Activated CD4-positive, alpha-beta T cell treated with anti-CD3 and anti-CD28 coated beads, Interleukin-2, amount 50 U/mL, for 24 hours (primary cell): ENCODE results near the gene ABL1.

Experiments
- DNase-seq, 2 donors: peaks; one replicate each; pipeline ENCODE4 v3.0.0-alpha.2; 2020; ENCODE audit warnings: low read depth in 1 of 2, low spot score in 1 of 2

Gene ABL1

DNA sequence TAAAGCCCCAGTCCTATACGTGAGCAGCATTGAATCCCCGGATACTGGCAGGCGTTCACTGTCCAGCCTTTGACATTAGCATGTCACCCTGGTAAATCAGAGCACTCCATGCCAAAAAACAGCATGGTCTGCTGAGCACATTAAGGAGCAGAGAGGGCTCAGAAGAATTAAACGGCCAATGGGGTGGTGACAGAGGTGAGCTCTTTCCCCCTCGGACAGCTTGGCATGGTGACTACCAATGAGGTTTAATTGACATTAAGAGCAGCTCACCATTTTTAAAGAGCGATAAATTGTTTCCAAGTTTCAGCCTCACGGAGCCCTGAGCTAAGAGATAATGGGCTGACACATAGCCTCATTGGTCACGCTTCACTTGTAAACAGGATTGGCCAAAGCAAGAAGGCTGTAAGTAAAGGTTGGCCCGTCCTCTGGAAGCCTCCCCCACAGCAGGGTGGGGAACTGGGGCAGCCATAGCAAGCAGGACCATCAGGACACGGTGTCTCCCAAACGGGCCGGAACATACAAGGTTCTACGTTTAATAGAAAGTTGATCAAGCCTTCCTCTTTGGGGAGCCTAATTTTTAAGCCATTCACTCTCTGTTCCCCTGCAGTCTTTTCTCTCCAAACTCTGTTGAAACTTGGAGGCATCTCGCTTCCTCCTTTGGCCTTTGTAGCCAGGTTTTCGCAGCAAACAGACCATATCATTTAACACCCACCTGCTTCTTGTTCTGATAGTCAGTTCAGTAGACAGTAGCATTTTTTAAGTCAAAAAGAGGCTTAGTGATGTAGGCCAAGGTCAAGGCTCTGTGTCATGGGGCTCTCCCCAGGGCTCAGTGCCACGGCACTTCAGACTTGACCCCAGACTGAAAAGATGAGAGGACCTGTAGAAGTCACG lies 35.7 kb downstream of the ABL1 start:
- no peak for DNase-seq

DNA sequence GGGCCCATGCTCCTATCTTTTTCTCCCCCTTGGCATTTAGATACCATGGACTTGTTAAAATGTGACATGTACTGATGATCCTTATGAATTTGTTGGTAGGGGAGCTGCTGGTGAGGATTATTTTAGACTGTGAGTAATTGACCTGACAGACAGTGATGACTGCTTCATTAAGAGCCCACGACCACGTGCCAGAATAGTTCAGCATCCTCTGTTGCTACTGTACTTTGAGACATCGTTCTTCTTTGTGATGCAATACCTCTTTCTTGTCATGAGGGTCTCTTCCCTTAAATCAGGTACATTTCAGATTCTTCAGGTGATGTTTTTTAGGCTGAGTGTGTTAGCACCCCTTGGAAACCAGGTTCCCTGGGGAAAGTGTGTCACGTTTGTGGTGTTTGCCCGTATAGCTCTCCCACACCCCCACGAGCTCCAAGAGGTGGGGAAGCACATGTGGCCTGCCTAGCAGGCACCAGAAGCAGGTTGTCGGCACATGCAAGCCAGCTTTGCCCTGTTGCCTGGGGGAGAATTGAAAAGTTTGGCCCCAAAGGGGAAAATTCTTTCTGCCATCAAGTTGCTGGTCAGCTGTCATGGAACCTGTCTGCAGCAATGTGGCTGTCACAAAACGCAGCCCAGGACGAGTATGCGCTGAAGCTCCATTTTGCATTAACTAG lies 36.5 kb downstream of the ABL1 start:
- DNase-seq: no peak

DNA sequence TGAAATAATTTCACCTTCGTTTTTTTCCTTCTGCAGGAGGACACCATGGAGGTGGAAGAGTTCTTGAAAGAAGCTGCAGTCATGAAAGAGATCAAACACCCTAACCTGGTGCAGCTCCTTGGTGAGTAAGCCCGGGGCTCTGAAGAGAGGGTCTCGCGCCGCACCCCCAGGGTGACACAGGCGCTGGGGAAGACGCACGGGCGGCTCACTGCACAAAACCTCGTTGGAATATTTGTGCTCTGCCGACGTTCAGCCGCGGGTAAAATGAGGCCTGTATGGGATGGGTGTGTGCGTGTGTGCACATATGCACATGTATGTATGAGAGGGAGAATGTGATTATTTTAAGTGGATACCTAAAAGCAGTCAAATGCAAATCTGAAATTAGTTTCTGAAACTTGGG lies 37.0 kb downstream of the ABL1 start:
- no peak for DNase-seq

DNA sequence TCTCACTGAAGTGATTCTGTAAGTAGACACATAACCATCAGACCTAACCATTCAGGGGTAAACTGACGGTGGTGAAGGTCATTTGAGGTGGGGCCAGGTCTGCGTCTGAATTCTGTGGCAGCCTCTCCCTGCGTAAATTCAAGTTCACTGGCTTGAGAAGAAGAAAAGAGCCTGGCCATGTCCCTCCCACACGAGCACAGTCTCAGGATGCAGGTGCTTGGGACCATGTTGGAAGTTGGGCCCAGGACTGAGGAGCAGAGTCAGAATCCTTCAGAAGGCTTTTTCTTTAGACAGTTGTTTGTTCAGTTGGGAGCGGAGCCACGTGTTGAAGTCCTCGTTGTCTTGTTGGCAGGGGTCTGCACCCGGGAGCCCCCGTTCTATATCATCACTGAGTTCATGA lies 37.5 kb downstream of the ABL1 start:
- no peak for DNase-seq

DNA sequence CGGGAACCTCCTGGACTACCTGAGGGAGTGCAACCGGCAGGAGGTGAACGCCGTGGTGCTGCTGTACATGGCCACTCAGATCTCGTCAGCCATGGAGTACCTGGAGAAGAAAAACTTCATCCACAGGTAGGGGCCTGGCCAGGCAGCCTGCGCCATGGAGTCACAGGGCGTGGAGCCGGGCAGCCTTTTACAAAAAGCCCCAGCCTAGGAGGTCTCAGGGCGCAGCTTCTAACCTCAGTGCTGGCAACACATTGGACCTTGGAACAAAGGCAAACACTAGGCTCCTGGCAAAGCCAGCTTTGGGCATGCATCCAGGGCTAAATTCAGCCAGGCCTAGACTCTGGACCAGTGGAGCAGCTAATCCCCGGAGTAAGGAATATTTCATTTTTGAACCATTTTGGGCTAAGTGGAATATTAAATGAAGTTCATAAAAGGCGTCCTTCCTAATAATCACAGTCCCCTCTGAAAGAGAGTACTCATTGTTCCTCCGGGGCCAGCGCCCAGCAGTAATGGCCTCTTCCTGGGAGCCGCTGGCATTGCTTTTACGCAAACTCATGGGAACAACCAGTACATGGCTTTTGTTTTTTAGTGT lies 38.0 kb downstream of the ABL1 start:
- DNase-seq: no peak

DNA sequence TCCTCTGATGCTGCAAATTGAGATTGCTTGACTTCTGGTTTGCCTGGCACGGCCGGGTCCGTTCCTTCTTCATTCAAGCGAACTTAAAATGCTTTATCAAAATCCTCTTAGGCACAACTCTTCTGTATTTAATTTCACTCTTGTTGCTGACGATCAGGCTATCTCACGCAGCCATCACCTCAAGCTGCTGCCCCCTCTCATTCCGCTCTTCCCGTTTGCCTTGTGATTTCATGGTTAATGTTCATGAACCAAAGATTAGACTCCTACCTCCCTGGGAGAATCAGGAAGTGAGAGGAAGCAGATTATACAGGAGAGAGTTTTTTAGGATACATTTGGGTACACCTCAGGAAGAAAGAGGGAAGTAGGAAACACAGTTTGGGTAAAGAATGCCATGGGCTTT lies 38.9 kb downstream of the ABL1 start:
- DNase-seq: no peak

DNA sequence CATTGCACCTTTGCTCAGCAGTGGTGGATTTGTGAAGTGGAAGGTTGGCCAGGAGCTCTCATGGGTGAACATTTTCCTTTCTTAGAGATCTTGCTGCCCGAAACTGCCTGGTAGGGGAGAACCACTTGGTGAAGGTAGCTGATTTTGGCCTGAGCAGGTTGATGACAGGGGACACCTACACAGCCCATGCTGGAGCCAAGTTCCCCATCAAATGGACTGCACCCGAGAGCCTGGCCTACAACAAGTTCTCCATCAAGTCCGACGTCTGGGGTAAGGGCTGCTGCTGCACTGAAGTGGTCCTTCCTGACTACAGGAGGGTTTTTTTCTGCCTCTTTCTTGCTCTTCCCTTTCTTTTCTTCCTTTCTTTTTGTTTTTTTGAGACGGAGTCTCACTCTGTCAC lies 39.7 kb downstream of the ABL1 start:
- no peak for DNase-seq

DNA sequence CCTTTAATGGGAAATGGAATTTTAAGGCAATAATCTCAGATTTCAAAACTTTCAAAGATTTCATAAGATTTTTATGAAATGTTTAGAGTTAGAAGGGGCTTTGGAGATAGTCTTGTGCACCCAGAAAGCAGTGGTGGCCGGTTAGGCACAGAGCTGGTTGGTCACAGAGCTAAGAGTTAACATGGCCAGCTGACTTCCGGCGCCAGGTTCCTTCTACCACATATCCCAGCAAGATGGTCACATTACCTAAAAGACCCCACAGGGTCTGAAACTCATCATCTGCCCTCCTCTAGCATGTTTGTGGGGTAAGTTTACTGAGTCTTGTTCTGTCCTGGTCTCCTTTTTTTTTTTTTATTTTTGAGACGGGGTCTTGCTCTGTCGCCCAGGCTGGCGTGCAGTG lies 42.2 kb downstream of the ABL1 start:
- DNase-seq: no peak

DNA sequence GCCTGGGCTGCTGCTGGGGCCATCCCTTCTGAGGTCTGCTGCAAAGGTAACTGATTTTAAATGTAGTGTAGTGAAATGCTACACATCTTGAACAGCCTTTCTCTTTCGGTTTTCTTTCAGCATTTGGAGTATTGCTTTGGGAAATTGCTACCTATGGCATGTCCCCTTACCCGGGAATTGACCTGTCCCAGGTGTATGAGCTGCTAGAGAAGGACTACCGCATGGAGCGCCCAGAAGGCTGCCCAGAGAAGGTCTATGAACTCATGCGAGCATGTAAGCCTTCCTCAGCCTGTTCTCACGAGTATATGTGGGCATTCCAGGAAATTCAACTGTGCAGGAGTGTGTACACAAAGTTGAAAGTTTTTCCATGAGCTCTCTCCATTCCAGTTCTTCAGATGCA lies 43.2 kb downstream of the ABL1 start:
- no peak for DNase-seq

DNA sequence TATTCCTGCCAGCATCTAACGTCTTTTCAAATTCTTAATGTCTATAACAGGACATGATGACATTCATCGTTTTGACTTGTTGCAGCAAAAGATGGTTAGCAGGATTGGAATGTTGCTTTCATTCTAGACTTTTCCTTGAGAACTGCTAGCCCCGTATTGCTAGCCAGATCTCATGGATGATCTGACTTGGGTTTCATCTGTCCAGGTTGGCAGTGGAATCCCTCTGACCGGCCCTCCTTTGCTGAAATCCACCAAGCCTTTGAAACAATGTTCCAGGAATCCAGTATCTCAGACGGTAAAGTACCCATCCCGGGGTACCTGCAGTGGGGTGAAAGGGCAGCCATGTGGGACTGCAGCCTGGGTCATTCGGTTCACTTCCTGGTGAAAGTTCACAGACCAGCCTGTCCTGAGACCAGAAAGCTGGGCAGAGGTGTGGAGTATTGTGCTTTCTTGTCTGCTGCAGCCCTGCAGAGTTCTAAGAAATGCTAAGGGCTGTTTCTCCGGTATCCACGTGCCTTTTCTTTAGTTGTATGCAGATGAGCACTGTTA lies 44.9 kb downstream of the ABL1 start:
- DNase-seq: no peak

DNA sequence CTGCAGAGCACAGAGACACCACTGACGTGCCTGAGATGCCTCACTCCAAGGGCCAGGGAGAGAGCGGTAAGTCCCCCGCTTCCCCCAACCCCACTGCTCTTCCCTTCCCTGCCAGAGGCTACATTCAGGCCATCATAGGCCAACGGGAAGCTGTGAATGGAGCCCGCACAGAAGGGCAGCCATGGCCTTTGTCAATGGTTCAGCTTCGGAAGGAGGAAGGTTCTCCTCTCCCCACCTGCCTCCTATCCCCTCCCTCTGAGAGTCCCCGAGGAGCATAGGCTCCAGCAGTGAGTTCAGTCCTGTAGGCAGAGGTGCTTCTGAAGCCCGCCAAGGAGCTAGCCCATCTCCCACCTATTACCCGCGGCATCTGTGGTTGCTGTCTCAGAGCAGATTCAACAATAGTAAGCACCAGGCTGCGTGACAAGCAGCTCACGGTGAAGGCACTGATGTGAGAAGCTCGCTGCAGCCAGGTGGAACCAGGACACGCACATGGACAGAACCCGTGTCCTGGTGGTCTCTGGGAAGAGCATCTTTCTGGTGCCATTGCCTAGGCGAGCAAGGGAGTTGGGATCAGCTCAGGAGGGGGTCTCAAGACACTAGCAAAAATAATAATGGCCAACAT lies 45.7 kb downstream of the ABL1 start:
- no peak for DNase-seq

DNA sequence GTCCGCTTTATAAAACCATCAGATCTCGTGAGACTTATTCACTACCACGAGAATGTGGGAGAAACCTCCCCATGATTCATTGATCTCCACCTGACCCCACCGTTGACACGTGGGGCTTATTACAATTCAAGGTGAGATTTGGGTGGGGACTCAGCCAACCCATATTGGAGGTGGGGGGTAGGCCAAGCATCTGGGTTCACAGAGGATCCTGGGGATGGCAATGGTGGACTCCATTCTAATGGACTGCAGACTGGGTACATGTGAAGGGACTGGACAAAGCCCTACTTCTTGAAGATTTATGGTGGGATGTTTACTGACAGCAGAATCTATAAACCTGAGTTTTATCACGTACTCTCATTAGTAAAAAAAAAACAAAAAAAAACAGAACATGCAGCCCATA lies 46.5 kb downstream of the ABL1 start:
- no peak for DNase-seq

DNA sequence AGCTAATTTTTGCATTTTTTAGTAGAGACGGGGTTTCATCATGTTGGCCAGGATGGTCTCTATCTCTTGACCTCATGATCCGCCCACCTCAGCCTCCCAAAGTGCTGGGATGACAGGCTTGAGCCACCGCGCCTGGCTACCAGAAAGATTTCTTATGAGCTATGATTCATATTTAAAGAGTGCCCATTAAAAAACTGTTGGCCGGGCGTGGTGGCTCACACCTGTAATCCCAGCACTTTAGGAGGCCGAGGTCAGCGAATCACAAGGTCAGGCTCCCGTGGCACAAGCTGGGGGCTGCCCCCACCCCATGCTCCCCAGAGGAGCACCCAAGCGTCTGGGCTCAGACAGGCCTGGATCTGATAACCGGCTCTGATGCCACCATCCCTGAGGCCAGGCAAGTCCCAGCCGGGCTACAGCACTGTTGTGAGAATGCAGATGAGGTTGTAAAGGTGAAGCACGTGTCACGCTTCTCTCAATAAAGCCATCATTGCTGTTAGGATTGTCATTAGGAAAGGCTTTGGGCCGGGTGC lies 47.7 kb downstream of the ABL1 start:
- DNase-seq: no peak

DNA sequence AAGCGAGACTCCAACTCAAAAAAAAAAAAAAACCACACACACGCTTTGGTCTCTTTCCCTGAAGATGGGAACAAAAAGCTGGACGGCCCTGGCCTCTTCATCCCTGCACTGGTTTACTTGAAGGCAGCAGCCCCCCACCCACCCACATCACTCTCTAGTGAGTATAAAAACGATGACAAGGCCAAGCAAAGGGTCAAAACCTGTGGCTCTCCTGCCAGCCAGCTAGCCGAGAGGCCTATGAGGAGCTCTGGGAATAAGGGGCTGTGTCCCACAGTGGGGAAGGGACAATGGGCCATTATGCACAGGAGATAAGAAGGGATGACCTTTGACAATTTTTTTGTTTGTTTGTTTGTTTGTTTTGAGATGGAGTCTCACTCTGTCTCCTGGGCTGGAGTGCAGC lies 48.4 kb downstream of the ABL1 start:
- no peak for DNase-seq

DNA sequence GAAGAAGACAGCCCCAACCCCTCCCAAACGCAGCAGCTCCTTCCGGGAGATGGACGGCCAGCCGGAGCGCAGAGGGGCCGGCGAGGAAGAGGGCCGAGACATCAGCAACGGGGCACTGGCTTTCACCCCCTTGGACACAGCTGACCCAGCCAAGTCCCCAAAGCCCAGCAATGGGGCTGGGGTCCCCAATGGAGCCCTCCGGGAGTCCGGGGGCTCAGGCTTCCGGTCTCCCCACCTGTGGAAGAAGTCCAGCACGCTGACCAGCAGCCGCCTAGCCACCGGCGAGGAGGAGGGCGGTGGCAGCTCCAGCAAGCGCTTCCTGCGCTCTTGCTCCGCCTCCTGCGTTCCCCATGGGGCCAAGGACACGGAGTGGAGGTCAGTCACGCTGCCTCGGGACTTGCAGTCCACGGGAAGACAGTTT lies 49.1 kb downstream of the ABL1 start:
- no peak for DNase-seq

DNA sequence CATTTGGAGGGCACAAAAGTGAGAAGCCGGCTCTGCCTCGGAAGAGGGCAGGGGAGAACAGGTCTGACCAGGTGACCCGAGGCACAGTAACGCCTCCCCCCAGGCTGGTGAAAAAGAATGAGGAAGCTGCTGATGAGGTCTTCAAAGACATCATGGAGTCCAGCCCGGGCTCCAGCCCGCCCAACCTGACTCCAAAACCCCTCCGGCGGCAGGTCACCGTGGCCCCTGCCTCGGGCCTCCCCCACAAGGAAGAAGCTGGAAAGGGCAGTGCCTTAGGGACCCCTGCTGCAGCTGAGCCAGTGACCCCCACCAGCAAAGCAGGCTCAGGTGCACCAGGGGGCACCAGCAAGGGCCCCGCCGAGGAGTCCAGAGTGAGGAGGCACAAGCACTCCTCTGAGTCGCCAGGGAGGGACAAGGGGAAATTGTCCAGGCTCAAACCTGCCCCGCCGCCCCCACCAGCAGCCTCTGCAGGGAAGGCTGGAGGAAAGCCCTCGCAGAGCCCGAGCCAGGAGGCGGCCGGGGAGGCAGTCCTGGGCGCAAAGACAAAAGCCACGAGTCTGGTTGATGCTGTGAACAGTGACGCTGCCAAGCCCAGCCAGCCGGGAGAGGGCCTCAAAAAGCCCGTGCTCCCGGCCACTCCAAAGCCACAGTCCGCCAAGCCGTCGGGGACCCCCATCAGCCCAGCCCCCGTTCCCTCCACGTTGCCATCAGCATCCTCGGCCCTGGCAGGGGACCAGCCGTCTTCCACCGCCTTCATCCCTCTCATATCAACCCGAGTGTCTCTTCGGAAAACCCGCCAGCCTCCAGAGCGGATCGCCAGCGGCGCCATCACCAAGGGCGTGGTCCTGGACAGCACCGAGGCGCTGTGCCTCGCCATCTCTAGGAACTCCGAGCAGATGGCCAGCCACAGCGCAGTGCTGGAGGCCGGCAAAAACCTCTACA lies 49.8 kb downstream of the ABL1 start:
- no peak for DNase-seq

DNA sequence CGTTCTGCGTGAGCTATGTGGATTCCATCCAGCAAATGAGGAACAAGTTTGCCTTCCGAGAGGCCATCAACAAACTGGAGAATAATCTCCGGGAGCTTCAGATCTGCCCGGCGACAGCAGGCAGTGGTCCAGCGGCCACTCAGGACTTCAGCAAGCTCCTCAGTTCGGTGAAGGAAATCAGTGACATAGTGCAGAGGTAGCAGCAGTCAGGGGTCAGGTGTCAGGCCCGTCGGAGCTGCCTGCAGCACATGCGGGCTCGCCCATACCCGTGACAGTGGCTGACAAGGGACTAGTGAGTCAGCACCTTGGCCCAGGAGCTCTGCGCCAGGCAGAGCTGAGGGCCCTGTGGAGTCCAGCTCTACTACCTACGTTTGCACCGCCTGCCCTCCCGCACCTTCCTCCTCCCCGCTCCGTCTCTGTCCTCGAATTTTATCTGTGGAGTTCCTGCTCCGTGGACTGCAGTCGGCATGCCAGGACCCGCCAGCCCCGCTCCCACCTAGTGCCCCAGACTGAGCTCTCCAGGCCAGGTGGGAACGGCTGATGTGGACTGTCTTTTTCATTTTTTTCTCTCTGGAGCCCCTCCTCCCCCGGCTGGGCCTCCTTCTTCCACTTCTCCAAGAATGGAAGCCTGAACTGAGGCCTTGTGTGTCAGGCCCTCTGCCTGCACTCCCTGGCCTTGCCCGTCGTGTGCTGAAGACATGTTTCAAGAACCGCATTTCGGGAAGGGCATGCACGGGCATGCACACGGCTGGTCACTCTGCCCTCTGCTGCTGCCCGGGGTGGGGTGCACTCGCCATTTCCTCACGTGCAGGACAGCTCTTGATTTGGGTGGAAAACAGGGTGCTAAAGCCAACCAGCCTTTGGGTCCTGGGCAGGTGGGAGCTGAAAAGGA lies 50.7 kb downstream of the ABL1 start:
- DNase-seq: no peak

DNA sequence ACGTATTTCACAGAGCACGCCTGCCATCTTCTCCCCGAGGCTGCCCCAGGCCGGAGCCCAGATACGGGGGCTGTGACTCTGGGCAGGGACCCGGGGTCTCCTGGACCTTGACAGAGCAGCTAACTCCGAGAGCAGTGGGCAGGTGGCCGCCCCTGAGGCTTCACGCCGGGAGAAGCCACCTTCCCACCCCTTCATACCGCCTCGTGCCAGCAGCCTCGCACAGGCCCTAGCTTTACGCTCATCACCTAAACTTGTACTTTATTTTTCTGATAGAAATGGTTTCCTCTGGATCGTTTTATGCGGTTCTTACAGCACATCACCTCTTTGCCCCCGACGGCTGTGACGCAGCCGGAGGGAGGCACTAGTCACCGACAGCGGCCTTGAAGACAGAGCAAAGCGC lies 51.9 kb downstream of the ABL1 start:
- no peak for DNase-seq

DNA sequence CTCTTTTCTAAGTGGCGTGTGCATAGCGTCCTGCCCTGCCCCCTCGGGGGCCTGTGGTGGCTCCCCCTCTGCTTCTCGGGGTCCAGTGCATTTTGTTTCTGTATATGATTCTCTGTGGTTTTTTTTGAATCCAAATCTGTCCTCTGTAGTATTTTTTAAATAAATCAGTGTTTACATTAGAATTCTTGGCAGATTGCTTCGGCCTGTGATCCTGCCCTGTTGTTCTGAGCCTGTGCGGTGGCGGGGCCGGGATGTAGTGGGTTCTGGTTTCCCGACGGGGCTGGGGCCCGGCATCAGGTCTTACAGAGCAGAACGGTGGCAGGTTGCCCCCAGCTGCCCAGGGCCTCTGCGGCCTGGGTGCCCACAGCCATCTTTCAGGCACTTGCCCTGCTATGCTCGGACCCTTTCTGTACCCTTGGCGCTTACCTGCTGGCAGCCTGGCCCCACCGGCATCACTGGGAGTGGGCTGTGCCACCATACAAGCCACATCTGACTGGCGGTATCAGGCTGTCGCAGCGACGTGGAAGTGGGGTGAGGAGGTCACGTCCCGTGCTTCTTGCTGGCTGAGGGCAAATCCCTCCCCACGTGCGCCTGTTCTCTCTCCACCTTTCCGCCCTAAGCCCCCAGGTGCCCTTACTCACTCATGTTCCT lies 52.6 kb downstream of the ABL1 start:
- no peak for DNase-seq
